Muscle of leg (tissue), 16 donors: ENCODE results near the gene SLC17A9. TPM values are rescaled to one million over a fixed set of nuclear protein-coding genes. Genes with fewer than 3 reads are reported as not detected.
A peak's percentile ranks its signal among the peaks of the same experiment; 100 is the strongest.

Experiments used
- DNase-seq: peaks from one replicate; pipeline ENCODE4 v3.0.0; 2013
- H3K27ac ChIP-seq: one replicate; pipeline ENCODE4 v1.5.1; 2013; ENCODE audit warnings: mild to moderate bottlenecking, low read length, control low read depth
- H3K27me3 ChIP-seq: one replicate; pipeline ENCODE4 v1.6.1; 2013; ENCODE audit warnings: low read length; ENCODE audit not compliant: control insufficient read depth, insufficient read depth
- H3K36me3 ChIP-seq: one replicate; pipeline ENCODE4 v1.6.1; 2013; ENCODE audit warnings: low read length; ENCODE audit not compliant: control insufficient read depth, insufficient read depth
- H3K4me1 ChIP-seq: one replicate; pipeline ENCODE4 v1.6.1; 2013; ENCODE audit warnings: low read length; ENCODE audit not compliant: control insufficient read depth, insufficient read depth
- H3K4me3 ChIP-seq: one replicate; pipeline ENCODE4 v1.5.1; 2013; ENCODE audit warnings: low read length, control low read depth
- H3K9me3 ChIP-seq: replicated peaks from 2 replicates; pipeline ENCODE4 v1.6.1; 2013; ENCODE audit warnings: low read depth, low read length; ENCODE audit not compliant: control insufficient read depth
- WGBS: methylation state at CpG from one replicate; pipeline ENCODE4 v1.1.5; 2013; ENCODE audit warnings: missing lambda C conversion rate; ENCODE audit not compliant: insufficient coverage; 5-methylcytosine and 5-hydroxymethylcytosine counted together
- long read RNA-seq, 11 donors: transcript quantifications; one replicate each; lab custom pipeline, GENCODE V29; 2026
- polyA plus RNA-seq, 8 donors: library from polyadenylated mRNA; unstranded; fragments of 120-200 nt; gene quantifications; one replicate each; pipeline versions ENCODE4 v1.2.1 to v1.2.3, GENCODE V29; 2013; ENCODE audit warnings: inconsistent platforms in 1 of 8, low replicate concordance in 1 of 8; ENCODE audit not compliant: insufficient read length in 8 of 8, insufficient read depth in 1 of 8
- total RNA-seq: library from RNA; stranded (reverse); fragments of 120-200 nt; gene quantifications from one replicate; pipeline ENCODE4 v1.2.4, GENCODE V29; 2013

Gene SLC17A9, protein sequence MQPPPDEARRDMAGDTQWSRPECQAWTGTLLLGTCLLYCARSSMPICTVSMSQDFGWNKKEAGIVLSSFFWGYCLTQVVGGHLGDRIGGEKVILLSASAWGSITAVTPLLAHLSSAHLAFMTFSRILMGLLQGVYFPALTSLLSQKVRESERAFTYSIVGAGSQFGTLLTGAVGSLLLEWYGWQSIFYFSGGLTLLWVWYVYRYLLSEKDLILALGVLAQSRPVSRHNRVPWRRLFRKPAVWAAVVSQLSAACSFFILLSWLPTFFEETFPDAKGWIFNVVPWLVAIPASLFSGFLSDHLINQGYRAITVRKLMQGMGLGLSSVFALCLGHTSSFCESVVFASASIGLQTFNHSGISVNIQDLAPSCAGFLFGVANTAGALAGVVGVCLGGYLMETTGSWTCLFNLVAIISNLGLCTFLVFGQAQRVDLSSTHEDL
- total RNA-seq (1.7 TPM), polyA plus RNA-seq (1 to 10 TPM in 6 of 8 donors, under 1 TPM in 2; 0.41 to 1.5 (median 1.2) TPM)
- long read RNA-seq, donor 1 = 0 reads
- long read RNA-seq, donor 2 = 0 reads
- long read RNA-seq, donor 3 = 0 reads
- long read RNA-seq, donor 4 = 0 reads
- long read RNA-seq, donor 5 = 0 reads
- long read RNA-seq, donor 6, partial matches to known transcripts = 0 of 2 reads
- long read RNA-seq, donor 6, other reads (novel, unspliced or antisense) = 0 of 2 reads
- long read RNA-seq, donor 7 = 0 reads
- long read RNA-seq, donor 8 = 0 reads
- long read RNA-seq, donor 9 = 0 reads
- long read RNA-seq, donor 10 = 0 reads
- long read RNA-seq, donor 11 = 0 reads

DNA sequence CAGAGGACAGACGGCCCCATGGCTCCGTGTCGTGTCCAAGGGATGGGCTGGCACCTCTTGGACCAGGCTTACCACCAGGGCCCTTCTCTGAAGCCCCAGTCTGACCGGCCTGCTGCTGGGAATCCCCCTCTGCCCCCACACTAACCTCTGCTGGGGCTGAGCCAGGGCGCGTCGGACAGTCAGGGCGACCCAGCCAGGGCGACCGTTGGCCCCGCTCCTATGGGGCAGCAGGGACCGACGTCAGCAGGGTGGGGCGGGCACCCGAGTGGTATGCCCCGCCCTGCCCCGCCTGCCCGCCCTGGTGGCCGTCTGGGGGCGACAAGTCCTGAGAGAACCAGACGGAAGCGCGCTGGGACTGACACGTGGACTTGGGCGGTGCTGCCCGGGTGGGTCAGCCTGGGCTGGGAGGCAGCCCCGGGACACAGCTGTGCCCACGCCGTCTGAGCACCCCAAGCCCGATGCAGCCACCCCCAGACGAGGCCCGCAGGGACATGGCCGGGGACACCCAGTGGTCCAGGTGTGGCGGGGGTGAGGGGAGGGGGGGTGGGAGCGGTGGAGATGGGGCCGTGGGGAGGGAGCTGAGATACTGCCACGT, at the start of gene SLC17A9:
SLC17A9 (plus strand) TSS at position 337 of the 595 bp plus-strand sequence; CDS start at position 459, 122 bp downstream.
- H3K27me3 ChIP-seq = no peaks in the 10 kb centered on the region
- H3K4me1 ChIP-seq = peaks cover 26% of the 10 kb centered on the region
- peak within 1 kb of the TSS; percentile 45 for H3K27ac ChIP-seq
- H3K36me3 ChIP-seq = peaks cover 23% of the 10 kb centered on the region
- H3K9me3 ChIP-seq = no peaks in the 10 kb centered on the region
- no peak within 1 kb of the TSS for H3K4me3 ChIP-seq
- 7% methylated on average over 31 of the region's 37 CpGs for WGBS
- peak; percentile 42 for DNase-seq

DNA sequence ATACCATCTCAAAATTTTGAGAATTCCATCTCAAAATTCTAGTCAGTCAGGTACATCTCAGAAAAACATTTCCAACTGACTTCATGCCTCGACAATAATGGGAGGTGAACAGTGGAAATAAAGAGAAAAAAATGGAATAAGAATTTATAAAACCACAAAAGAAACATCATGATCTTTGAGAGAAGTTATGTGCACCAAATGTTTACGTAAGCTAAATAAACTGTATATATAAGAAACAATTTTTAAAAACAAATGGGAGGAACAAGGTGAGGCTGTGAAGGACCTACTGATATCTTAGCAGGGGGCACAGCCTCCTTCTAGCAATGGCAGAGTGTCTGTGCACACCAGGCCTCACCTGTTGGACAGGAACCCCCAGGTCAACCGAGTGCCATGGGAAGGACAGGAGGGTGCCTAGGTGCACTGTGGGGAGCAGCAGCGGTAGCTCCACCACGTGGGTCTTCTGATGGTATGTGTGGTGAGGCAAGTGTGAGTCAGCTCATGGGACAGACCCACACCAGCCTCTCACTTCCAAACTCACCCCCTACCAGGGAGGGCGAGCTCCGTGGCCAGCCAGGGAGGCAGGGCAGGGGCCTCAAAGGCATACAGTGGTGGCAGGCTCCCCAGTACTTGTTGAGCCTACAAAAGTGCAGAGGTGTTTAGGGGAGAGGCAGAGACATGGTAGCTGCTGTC, 49.4 kb upstream of the SLC17A9 start:
- no CpG with 5 or more reads among the region's 7 CpGs for WGBS
- H3K4me1 ChIP-seq = peaks cover 15% of the 10 kb centered on the region

DNA sequence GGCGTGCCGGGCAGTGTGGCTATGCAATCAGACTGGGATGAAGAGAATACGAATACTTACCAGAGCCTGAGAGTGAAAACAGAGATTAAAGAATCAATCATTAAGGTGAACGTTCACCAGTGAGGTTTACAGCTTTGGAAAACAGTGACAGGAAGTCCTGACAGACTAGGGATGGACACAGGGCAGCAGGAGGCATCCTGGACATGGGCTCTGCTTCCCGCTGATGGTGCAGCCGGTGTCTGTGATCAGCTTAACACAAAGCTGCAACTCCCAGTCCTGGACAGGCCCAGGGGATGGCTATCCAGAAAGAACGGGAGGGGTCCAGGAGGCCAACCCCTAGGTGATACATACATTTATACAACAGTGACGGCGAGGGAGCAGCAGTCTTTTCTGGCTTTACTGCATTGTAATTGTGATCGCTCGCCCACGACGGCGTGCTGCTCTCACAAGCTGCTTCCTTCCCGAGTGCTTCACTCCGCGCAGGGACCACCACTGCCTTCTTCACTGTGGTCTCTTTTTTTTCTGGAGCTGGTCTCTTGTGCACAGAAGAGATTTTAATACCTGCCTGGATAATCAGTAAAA, 46.9 kb upstream of the SLC17A9 start:
- peaks cover 94% of the 10 kb centered on the region for H3K36me3 ChIP-seq
- H3K27ac ChIP-seq = no peak overlapping the region
- 93% methylated on average over 17 of the region's 17 CpGs for whole genome bisulfite sequencing
- no peak for DNase-seq
- no peaks in the 10 kb centered on the region for H3K9me3 ChIP-seq
- no peak overlapping the region for H3K4me3 ChIP-seq
- H3K27me3 ChIP-seq = no peaks in the 10 kb centered on the region
- peaks cover 2% of the 10 kb centered on the region for H3K4me1 ChIP-seq

More for the DNA sequence above, 49.4 kb upstream of the SLC17A9 start:
- no peaks in the 10 kb centered on the region for H3K27me3 ChIP-seq
- H3K36me3 ChIP-seq = peaks cover 68% of the 10 kb centered on the region
- H3K4me3 ChIP-seq = no peak overlapping the region
- DNase-seq = no peak
- H3K27ac ChIP-seq = no peak overlapping the region
- no peaks in the 10 kb centered on the region for H3K9me3 ChIP-seq

DNA sequence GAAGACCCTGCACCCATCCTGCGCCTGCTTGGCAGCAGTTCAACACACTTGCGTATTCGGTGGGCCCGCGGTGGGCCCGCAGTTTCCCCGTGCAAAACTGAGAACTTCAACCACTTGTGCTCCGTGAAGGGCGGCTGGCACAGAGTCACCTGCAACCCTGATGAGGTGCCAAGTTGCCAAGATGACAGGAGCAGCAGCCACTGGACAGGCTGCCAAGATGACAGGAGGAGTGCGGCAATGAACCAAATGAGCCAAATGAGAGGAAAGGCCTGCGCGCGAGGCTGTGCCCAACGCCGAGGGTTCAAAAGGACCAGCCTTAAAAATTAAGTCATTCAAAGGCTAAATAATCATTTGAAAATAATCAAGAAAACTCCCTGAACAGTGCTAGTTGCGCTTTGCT, 46.3 kb upstream of the SLC17A9 start:
- Histone ChIP-seq H3K27me3 (no peaks in the 10 kb centered on the region), H3K4me3 (no peak overlapping the region), H3K36me3 (peaks cover 95% of the 10 kb centered on the region), H3K27ac (no peak overlapping the region), H3K4me1 (no peaks in the 10 kb centered on the region), H3K9me3 (no peaks in the 10 kb centered on the region)
- 94% methylated on average over 10 of the region's 16 CpGs for WGBS
- DNase-seq = no peak

DNA sequence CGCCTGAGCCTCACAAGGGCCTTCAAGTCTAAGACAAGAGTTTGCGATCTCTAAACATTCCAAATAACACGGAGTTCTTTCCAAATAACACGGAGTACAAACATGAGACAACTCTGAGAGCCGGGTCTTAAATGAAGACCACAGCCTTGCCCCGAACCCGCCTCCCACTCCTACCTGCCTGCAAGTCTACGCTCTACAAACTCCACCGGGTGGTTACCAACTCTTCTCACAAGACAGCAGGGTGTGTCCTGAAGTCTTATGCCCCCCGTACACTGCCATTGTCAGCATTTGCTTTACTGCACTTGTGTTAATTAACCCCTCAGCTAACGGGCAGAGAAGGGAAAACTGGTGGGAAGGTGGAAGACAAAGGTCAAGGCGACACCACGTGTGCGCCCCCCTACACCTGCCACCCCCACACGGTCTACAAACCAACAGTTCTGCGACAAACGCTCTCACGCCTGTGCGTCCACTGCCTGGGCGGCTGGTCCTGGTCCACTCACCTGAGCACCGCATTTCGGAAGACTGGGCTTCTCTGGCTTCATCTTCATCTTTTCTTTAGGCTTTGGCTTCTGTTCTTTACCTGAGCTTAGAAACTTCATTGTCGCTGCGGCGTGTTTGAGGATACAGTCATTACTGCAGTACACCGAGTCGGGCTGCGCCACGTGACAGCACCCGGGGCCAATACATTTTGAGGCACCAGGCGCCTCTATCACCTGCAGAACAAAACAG, 45.7 kb upstream of the SLC17A9 start:
- Histone ChIP-seq H3K36me3 (peaks cover 95% of the 10 kb centered on the region), H3K27me3 (no peaks in the 10 kb centered on the region), H3K4me3 (no peak overlapping the region), H3K27ac (no peak overlapping the region), H3K4me1 (no peaks in the 10 kb centered on the region), H3K9me3 (no peaks in the 10 kb centered on the region)
- WGBS = 86% methylated on average over 18 of the region's 31 CpGs
- DNase-seq = no peak

DNA sequence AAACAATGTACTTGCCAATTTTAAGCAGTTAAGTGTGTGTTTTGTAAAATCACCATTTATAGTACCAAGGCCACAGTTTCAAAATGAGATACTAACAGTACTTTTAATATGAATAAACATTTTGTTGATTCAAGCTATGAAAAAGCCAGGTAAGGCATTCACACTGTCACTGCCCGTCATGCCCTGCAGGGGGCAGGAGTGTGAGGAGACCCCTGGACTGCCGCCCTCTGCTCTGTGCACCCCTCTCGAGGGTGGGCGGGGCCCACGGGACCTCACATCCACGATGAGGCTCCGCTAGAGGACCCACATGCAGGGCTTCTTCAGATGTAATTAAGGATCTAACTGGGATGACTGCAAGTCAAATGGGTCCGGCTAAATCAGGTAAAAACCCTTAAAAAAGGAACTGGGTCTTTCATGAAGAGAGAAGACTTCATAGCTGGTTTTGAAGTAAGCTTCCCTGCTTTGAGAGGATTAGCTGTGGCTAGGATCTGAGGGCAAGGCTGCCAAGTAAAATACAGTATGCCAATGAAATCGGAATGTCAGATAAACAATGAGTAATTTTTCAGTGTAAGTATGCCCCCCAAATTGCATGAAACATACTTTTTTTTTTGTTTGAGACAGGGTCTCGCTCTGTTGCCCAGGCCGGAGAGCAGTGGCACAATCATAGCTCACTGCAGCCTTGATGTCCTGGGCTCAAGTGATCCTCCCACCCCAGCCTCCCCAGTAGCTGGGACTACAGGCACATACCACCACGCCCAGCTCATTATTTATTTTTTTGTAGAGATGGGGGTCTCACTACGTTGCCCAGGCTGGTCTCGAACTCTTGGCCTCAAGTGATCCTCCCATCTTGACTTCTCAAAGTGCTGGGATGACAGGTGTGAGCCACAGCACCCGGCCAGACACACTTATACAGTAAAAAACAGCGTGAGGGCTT, 44.9 kb upstream of the SLC17A9 start:
- no peak overlapping the region for H3K27ac ChIP-seq
- H3K36me3 ChIP-seq = peaks cover 90% of the 10 kb centered on the region
- 78% methylated on average over 10 of the region's 16 CpGs for WGBS
- DNase-seq = no peak
- no peaks in the 10 kb centered on the region for H3K27me3 ChIP-seq
- H3K4me1 ChIP-seq = no peaks in the 10 kb centered on the region
- H3K9me3 ChIP-seq = no peaks in the 10 kb centered on the region
- no peak overlapping the region for H3K4me3 ChIP-seq

DNA sequence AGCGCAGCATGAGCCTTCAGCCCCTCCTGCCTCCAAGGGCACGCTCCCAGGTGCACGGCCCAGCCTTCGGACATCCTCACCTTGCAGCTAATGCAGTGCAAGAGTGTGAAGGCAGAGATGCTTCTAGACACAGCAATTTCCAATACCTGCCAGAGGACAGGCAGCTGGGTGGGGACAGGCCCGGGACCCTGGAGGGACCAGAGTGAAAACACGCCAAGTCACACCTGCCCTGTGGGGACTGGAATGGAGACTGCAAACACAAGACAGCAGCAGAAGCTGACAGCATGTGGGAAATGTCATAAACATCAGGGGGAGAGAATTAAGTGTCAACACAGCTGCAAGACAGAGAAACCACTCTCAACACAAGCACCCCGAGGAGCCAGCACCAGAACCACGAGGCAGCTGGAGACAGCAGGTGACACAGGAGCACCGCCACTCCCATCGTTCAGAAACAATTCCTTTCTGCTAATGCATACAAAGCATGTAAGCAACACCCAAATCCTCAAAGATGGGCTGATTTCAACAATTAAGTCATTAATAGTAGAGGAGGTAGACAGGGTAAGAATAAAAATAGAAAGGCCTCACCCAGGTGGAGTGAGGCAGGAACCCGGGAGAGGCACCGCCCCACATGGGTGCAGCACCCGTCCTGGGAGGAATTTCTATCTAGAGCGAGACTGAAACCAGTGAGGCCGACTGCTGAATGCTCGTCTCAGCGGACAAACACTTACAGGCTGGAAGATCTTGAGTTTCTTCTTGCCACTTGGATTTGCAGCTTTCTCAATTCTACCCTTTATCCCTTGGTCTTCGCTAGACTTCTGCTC, 43.3 kb upstream of the SLC17A9 start:
- 87% methylated on average over 14 of the region's 18 CpGs for WGBS
- no peaks in the 10 kb centered on the region for H3K9me3 ChIP-seq
- no peaks in the 10 kb centered on the region for H3K27me3 ChIP-seq
- no peak for DNase-seq
- peaks cover 86% of the 10 kb centered on the region for H3K36me3 ChIP-seq
- H3K4me1 ChIP-seq = no peaks in the 10 kb centered on the region
- H3K4me3 ChIP-seq = no peak overlapping the region
- H3K27ac ChIP-seq = no peak overlapping the region

DNA sequence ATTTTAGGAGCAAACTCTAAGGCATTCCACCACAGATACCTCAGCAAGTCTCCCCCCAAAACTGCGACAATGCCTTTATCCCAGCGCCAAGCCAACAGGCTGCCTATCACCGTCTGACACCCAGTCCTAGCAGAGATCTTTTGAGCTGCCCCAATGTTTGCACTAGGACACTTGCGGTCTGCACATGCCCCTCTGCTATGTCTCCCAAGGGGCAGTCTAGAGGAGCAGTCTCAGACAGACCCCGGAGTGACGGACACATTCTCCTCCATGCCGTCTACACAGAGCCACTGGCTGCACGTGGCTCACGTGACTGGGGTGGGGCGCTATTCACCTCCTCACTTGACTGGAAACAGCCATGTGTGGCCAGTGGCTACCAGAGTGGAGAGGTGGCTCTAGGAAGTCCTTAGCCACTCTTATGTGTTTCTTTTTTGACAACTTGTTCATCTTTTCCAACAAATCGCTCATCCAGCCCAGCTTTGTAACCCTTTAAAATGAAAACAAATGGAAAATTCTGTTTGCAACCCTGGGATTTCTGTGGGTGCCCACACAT, 42.2 kb upstream of the SLC17A9 start:
- Histone ChIP-seq H3K4me3 (no peak overlapping the region), H3K27ac (no peak overlapping the region), H3K4me1 (peaks cover 9% of the 10 kb centered on the region), H3K9me3 (no peaks in the 10 kb centered on the region), H3K27me3 (no peaks in the 10 kb centered on the region), H3K36me3 (peaks cover 77% of the 10 kb centered on the region)
- WGBS = 84% methylated on average over 11 of the region's 11 CpGs
- DNase-seq = no peak
